HepG2 (cell line): ENCODE results near the gene CARS1. TPM values are rescaled to one million over a fixed set of nuclear protein-coding genes. Genes with fewer than 3 reads are reported as not detected.

ENCODE experiments used
- ATAC-seq: fragments of 200-7000 bp; cut with Tn5 transposase; 3 replicates; pipeline ENCODE4 v1.9.1; 2020; ENCODE audit warnings: mild to moderate bottlenecking, moderate library complexity
- BruUV-seq: library from RNA; stranded (reverse); fragments of 400-500 nt; replicated peaks from 2 replicates; lab custom pipeline; 2021; lab: Mats Ljungman, UMichigan
- CTCF ChIA-PET: fragments of 300-600 bp; formaldehyde crosslinking; extraction: SDS; loops from one replicate; lab custom pipeline; 2021; ENCODE audit warnings: low total read pairs, inconsistent platforms, low intra/inter-chr PET ratio; lab: Yijun Ruan, JAX
- POLR2A ChIA-PET: fragments of 350-600 bp; sonication (Branson Sonifier 250); formaldehyde crosslinking; loops from one replicate; lab custom pipeline; 2020; ENCODE audit warnings: antibody characterized with exemption, inconsistent platforms; lab: Yijun Ruan, JAX
- DNase-seq: peaks from one replicate; pipeline ENCODE4 v3.0.0-alpha.2; 2015; ENCODE audit warnings: low spot score
- FAIRE-seq: peaks from 3 replicates; lab custom pipeline; 2011; peaks lifted over from hg19 to GRCh38; lab: Jason Lieb, UNC
- H2AFZ ChIP-seq: one replicate; pipeline ENCODE4 v1.6.1; 2011; ENCODE audit warnings: low read length, inconsistent platforms
- H3K27ac ChIP-seq: fragments of 300-600 bp; 3 replicates; pipeline ENCODE4 v1.8.0; 2011; ENCODE audit warnings: mixed run types, mild to moderate bottlenecking, mixed read lengths, low read length, inconsistent platforms; ENCODE audit not compliant: insufficient read depth; ENCODE audit errors: extremely low read length
- H3K27me3 ChIP-seq, 2 experiments: fragments of 200-600 bp in 1 of 2; 2 replicates in 1 of 2; 3 replicates in 1 of 2; pipeline versions ENCODE4 v1.6.0 to v1.8.0; 2011; ENCODE audit warnings: low read length in 2 of 2, mild to moderate bottlenecking in 2 of 2, moderate library complexity in 2 of 2, inconsistent platforms in 1 of 2; ENCODE audit not compliant: insufficient read depth in 2 of 2, control insufficient read depth in 1 of 2
- H3K36me3 ChIP-seq, 2 experiments: fragments of 200-600 bp in 1 of 2; replicated peaks in 1 of 2; 2 replicates in 1 of 2; 3 replicates in 1 of 2; pipeline versions ENCODE4 v1.5.1 to v1.8.0; 2011; ENCODE audit warnings: low read length in 2 of 2, inconsistent platforms in 1 of 2; ENCODE audit not compliant: insufficient read depth in 2 of 2, control insufficient read depth in 1 of 2
- H3K4me1 ChIP-seq: 2 replicates; pipeline ENCODE4 v1.5.1; 2012; ENCODE audit warnings: low read length, inconsistent platforms; ENCODE audit not compliant: insufficient read depth
- H3K4me2 ChIP-seq: 2 replicates; pipeline ENCODE4 v1.6.0; 2011; ENCODE audit warnings: low read depth, low read length, inconsistent platforms
- H3K4me3 ChIP-seq, 3 experiments: fragments of 200-600 bp in 1 of 3; sonication (generic), shearing (Covaris generic) in 1 of 3; replicated peaks in 1 of 3; 2 replicates each; pipeline ENCODE4 v1.5.1; 2011 to 2016; ENCODE audit warnings: low read length in 3 of 3, inconsistent platforms in 2 of 3, low read depth in 2 of 3, mild to moderate bottlenecking in 2 of 3, control low read depth in 1 of 3, mixed read lengths in 1 of 3; ENCODE audit not compliant: insufficient read depth in 1 of 3
- H3K79me2 ChIP-seq: one replicate; pipeline ENCODE4 v1.6.1; 2011; ENCODE audit warnings: low read length, inconsistent platforms; ENCODE audit not compliant: insufficient read depth
- H3K9ac ChIP-seq: 2 replicates; pipeline ENCODE4 v1.6.0; 2011; ENCODE audit warnings: mild to moderate bottlenecking, low read depth, low read length, inconsistent platforms; ENCODE audit not compliant: insufficient read depth
- H3K9me3 ChIP-seq: 2 replicates; pipeline ENCODE4 v1.5.1; 2012; ENCODE audit warnings: mild to moderate bottlenecking, low read length
- H4K20me1 ChIP-seq: 2 replicates; pipeline ENCODE4 v1.6.0; 2011; ENCODE audit warnings: inconsistent platforms, mild to moderate bottlenecking, low read length, moderate library complexity; ENCODE audit not compliant: insufficient read depth
- AHR ChIP-seq: IDR thresholded peaks from 2 replicates; pipeline ENCODE4 v1.6.1; 2018; ENCODE audit warnings: missing genetic modification reagents, missing compliant biosample characterization
- ARID2 ChIP-seq: sonication (generic); formaldehyde crosslinking; IDR thresholded peaks from 2 replicates; pipeline ENCODE4 v1.8.1; 2022; ENCODE audit warnings: mild to moderate bottlenecking, missing genetic modification reagents, borderline replicate concordance
- ATF7 ChIP-seq, 2 experiments: fragments of 450-650 bp in 1 of 2; sonication (generic) in 1 of 2; formaldehyde crosslinking in 1 of 2; IDR thresholded peaks; 2 replicates each; pipeline versions ENCODE4 v1.4.0 to v1.6.1; 2016 to 2020; ENCODE audit warnings: antibody characterized with exemption in 1 of 2, mild to moderate bottlenecking in 1 of 2, missing genetic modification reagents in 1 of 2
- BORCS8-MEF2B ChIP-seq: sonication (generic); formaldehyde crosslinking; IDR thresholded peaks from 2 replicates; pipeline ENCODE4 v1.8.0; 2022; ENCODE audit warnings: mild to moderate bottlenecking, missing genetic modification reagents
- CEBPB ChIP-seq: IDR thresholded peaks from 2 replicates; pipeline ENCODE4 v1.6.1; 2011; ENCODE audit warnings: low read depth, low read length, improper control_type of control experiment, borderline replicate concordance
- CSRNP1 ChIP-seq: sonication (generic); formaldehyde crosslinking; IDR thresholded peaks from 2 replicates; pipeline ENCODE4 v1.8.1; 2023; ENCODE audit warnings: mild to moderate bottlenecking, missing genetic modification reagents
- GPBP1L1 ChIP-seq: sonication (generic); formaldehyde crosslinking; IDR thresholded peaks from 2 replicates; pipeline ENCODE4 v1.5.0; 2020; ENCODE audit warnings: mild to moderate bottlenecking, missing genetic modification reagents
- RFXAP ChIP-seq: sonication (generic); formaldehyde crosslinking; IDR thresholded peaks from 2 replicates; pipeline ENCODE4 v1.4.0; 2020; ENCODE audit warnings: missing genetic modification reagents, borderline replicate concordance
- SNRNP70 ChIP-seq: fragments of 200-400 bp; formaldehyde crosslinking; IDR thresholded peaks from 2 replicates; pipeline ENCODE4 v1.6.1; 2017; ENCODE audit warnings: mild to moderate bottlenecking, low read depth, low read length, moderate library complexity
- TCF12 ChIP-seq, 2 experiments: fragments of 450-650 bp in 1 of 2; sonication (generic) in 1 of 2; formaldehyde crosslinking in 1 of 2; IDR thresholded peaks; 2 replicates each; pipeline versions ENCODE4 v1.6.1 to v1.8.0; 2017 to 2022; ENCODE audit warnings: antibody characterized with exemption in 1 of 2, mild to moderate bottlenecking in 1 of 2, missing genetic modification reagents in 1 of 2, moderate library complexity in 1 of 2
- TRAFD1 ChIP-seq: sonication (generic); formaldehyde crosslinking; IDR thresholded peaks from 2 replicates; pipeline ENCODE4 v1.5.1; 2020; ENCODE audit warnings: missing genetic modification reagents, mild to moderate bottlenecking, borderline replicate concordance
- ZBTB49 ChIP-seq: sonication (generic); formaldehyde crosslinking; IDR thresholded peaks from 2 replicates; pipeline ENCODE4 v1.4.0; 2020; ENCODE audit warnings: missing genetic modification reagents, borderline replicate concordance
- ZNF24 ChIP-seq: fragments of 450-650 bp; IDR thresholded peaks from 2 replicates; pipeline ENCODE4 v1.6.1; 2017; ENCODE audit warnings: antibody characterized with exemption, mild to moderate bottlenecking
- ZNF441 ChIP-seq: sonication (generic); formaldehyde crosslinking; IDR thresholded peaks from 2 replicates; pipeline ENCODE4 v1.7.0; 2021; ENCODE audit warnings: missing genetic modification reagents, borderline replicate concordance
- WGBS: methylation state at CpG from one replicate; pipeline ENCODE4 v1.1.6; 2017; ENCODE audit warnings: low lambda C conversion rate; 5-methylcytosine and 5-hydroxymethylcytosine counted together
- in situ Hi-C: cut with HindIII; loops from 2 replicates; pipeline ENCODE4 v1.10.0; 2017; ENCODE audit warnings: low pct_unique_long_range_greater_than_20kb; ENCODE audit not compliant: extremely low pct_ligation_motif_present
- intact Hi-C: fragments of 100-400 bp; cut with micrococcal nuclease; formaldehyde crosslinking; loops from one replicate; pipeline ENCODE4 v1.10.0; 2022; ENCODE audit not compliant: unreplicated experiment
- polyA plus RNA-seq, 8 experiments: library from polyadenylated mRNA; depleted of rRNA in 3 of 8; stranded (reverse) in 7 of 8; unstranded in 1 of 8; fragments of >200 nt; fragmentation: Illumina TruSeq in 4 of 8; extraction: Trizol in 4 of 8; gene quantifications; 2 replicates each; pipeline versions ENCODE4 v1.2.1 to v1.2.3, GENCODE V29; 2011 to 2016; ENCODE audit warnings: low read depth in 4 of 8, missing spikeins in 1 of 8, mixed read lengths in 1 of 8; ENCODE audit not compliant: insufficient read depth in 1 of 8
- total RNA-seq, 5 experiments: library from RNA; depleted of rRNA; stranded (reverse); fragments of >200 nt; fragmentation: Illumina TruSeq; extraction: Trizol; gene quantifications; 2 replicates each; pipeline ENCODE4 v1.2.3, GENCODE V29; 2016; ENCODE audit warnings: low read depth in 1 of 5
- TF ChIP-seq, protein P1 (sequence below): IDR thresholded peaks from 2 replicates; pipeline ENCODE4 v1.6.1; 2016; ENCODE audit warnings: mild to moderate bottlenecking, missing biosample characterization, missing genetic modification reagents

Gene CARS1
- total and polyA plus RNA-seq, 2 of the 13 experiments (the other 11 are each of a cell fraction or from before 2014, with no cell fraction given) = 33.8 to 47.0 TPM

GRCh38 chr11:3042496-3043314 is 14.5 kb downstream of the CARS1 start:
- intact Hi-C loops (no loop called here), in situ Hi-C loops (loop anchor here (5.0 kb wide), 1 partner anchor 50 kb away; no protein-coding TSS in a partner anchor)
- FAIRE-seq (no peak), DNase-seq (no peak), ATAC-seq (no peak)
- peaks cover 14% of the 10 kb centered on the region for H3K79me2 ChIP-seq
- no TSS peak for BruUV-seq
- no peak overlapping the region for H3K4me2 ChIP-seq
- H3K9me3 ChIP-seq = no peaks in the 10 kb centered on the region
- CTCF ChIA-PET = no interaction called here
- no peak overlapping the region for H3K9ac ChIP-seq
- POLR2A ChIA-PET = no interaction called here
- no peak overlapping the region for H2AFZ ChIP-seq
- H3K4me1 ChIP-seq = no peaks in the 10 kb centered on the region
- peaks cover 17 to 60% of the 10 kb centered on the region in 2 experiments; a peak in 4 of 5 replicates for H3K36me3 ChIP-seq
- 97% methylated on average over 8 of the region's 11 CpGs for WGBS
- H3K27ac ChIP-seq = no peak overlapping the region
- no peak overlapping the region for H3K4me3 ChIP-seq
- H3K27me3 ChIP-seq = no peaks in the 10 kb centered on the region
- H4K20me1 ChIP-seq = peaks cover 28% of the 10 kb centered on the region
- TF ChIP-seq ZBTB49 (CRISPR knock-in tag) = no peak
- no peak for TF ChIP-seq CEBPB
- TF ChIP-seq, protein P1, sequence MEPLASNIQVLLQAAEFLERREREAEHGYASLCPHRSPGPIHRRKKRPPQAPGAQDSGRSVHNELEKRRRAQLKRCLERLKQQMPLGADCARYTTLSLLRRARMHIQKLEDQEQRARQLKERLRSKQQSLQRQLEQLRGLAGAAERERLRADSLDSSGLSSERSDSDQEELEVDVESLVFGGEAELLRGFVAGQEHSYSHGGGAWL (CRISPR knock-in tag) = no peak
- no peak for TF ChIP-seq SNRNP70
- TF ChIP-seq ZNF441 (CRISPR knock-in tag) = no peak
- no peak for TF ChIP-seq CSRNP1
- no peak for TF ChIP-seq ARID2 (CRISPR knock-in tag)
- no peak for TF ChIP-seq RFXAP (CRISPR knock-in tag)
- no peak for TF ChIP-seq ATF7 (IDR thresholded peaks at IDR 0.05)
- TF ChIP-seq ATF7 (CRISPR knock-in tag; IDR thresholded peaks at IDR 0.05) = no peak
- no peak for TF ChIP-seq AHR
- no peak for TF ChIP-seq TCF12 (IDR thresholded peaks at IDR 0.05)
- no peak for TF ChIP-seq TCF12 (CRISPR knock-in tag; IDR thresholded peaks at IDR 0.05)
- TF ChIP-seq TRAFD1 = no peak
- no peak for TF ChIP-seq ZNF24
- no peak for TF ChIP-seq BORCS8-MEF2B (CRISPR knock-in tag)
- TF ChIP-seq GPBP1L1 = no peak
